AG09309 (cell line): ENCODE results near the gene FAT3.
A peak's percentile ranks its signal among the peaks of the same experiment; 100 is the strongest.

Experiments used
- DNase-seq: peaks from one replicate; pipeline ENCODE4 v3.0.0-alpha.2; 2010; ENCODE audit warnings: low read depth
- H3K4me3 ChIP-seq: 2 replicates; pipeline ENCODE4 v1.5.1; 2011; ENCODE audit warnings: mild to moderate bottlenecking, low read depth, low read length, moderate library complexity; ENCODE audit not compliant: control insufficient read depth
- CTCF ChIP-seq: IDR thresholded peaks from 2 replicates; pipeline ENCODE4 v1.5.1; 2011; ENCODE audit warnings: mild to moderate bottlenecking, low read depth, low read length, inconsistent platforms; ENCODE audit not compliant: insufficient read depth, control insufficient read depth; ENCODE audit errors: missing control alignments

Gene FAT3

GRCh38 chr11:92224407-92225124 is at the start of gene FAT3:
Gene FAT3 (plus strand): TSS chr11:92224818. CDS start chr11:92352113, 127,295 bp downstream.
- TF ChIP-seq CTCF, result no peak
- peak within 1 kb of the TSS; percentile 45 for H3K4me3 ChIP-seq
- DNase-seq, result peak; percentile 3

- DNase-seq, result no peak
- no peak for TF ChIP-seq CTCF
- H3K4me3 ChIP-seq, result no peak overlapping the region
These were observed 45.5 kb upstream of the FAT3 start for GRCh38 chr11:92179017-92179670.

GRCh38 chr11:92180226-92180625 is 44.4 kb upstream of the FAT3 start:
- no peak overlapping the region for H3K4me3 ChIP-seq
- no peak for DNase-seq
- TF ChIP-seq CTCF, result no peak

- no peak overlapping the region for H3K4me3 ChIP-seq
- no peak for TF ChIP-seq CTCF
- peak; percentile 40 for DNase-seq
These were observed 43.9 kb upstream of the FAT3 start for GRCh38 chr11:92180664-92181251.

GRCh38 chr11:92190535-92191206 is 33.9 kb upstream of the FAT3 start:
- DNase-seq, result no peak
- no peak for TF ChIP-seq CTCF
- H3K4me3 ChIP-seq, result no peak overlapping the region

- no peak for TF ChIP-seq CTCF
- DNase-seq, result no peak
These were observed 32.5 kb upstream of the FAT3 start for GRCh38 chr11:92192141-92192540.

More at GRCh38 chr11:92192141-92192540, 32.5 kb upstream of the FAT3 start:
- no peak overlapping the region for H3K4me3 ChIP-seq
